Liver (tissue), 3 donors: ENCODE measurements around the gene ZDHHC14.

Source experiments
- ATF3 ChIP-seq: IDR thresholded peaks from 2 replicates; pipeline ENCODE4 v1.6.1; 2016; ENCODE audit warnings: antibody characterized with exemption
- CTCF ChIP-seq: fragments of 150-350 bp; IDR thresholded peaks from 2 replicates; pipeline ENCODE4 v1.5.1; 2017; ENCODE audit warnings: improper control_type of control experiment, low read depth, low read length; ENCODE audit not compliant: missing input control
- EGR1 ChIP-seq, 2 donors: IDR thresholded peaks; 2 replicates each; pipeline ENCODE4 v1.6.1; 2016 to 2018; ENCODE audit warnings: antibody characterized with exemption in 2 of 2, low read depth in 2 of 2
- FOXA1 ChIP-seq: IDR thresholded peaks from 2 replicates; pipeline ENCODE4 v1.6.1; 2016; ENCODE audit warnings: antibody characterized with exemption
- JUND ChIP-seq, 2 donors: IDR thresholded peaks; 2 replicates each; pipeline ENCODE4 v1.6.1; 2016; ENCODE audit warnings: antibody characterized with exemption in 2 of 2
- MAX ChIP-seq: IDR thresholded peaks from 2 replicates; pipeline ENCODE4 v1.6.1; 2016; ENCODE audit warnings: antibody characterized with exemption
- RAD21 ChIP-seq, 2 donors: IDR thresholded peaks; 2 replicates each; pipeline ENCODE4 v1.6.1; 2016; ENCODE audit warnings: antibody characterized with exemption in 2 of 2, mild to moderate bottlenecking in 2 of 2
- REST ChIP-seq: IDR thresholded peaks from 2 replicates; pipeline ENCODE4 v1.6.1; 2016; ENCODE audit warnings: antibody characterized with exemption, mild to moderate bottlenecking
- RXRA ChIP-seq, 2 donors: IDR thresholded peaks; 2 replicates each; pipeline ENCODE4 v1.6.1; 2017 to 2018; ENCODE audit warnings: antibody characterized with exemption in 2 of 2, mild to moderate bottlenecking in 1 of 2
- SP1 ChIP-seq: IDR thresholded peaks from 2 replicates; pipeline ENCODE4 v1.6.1; 2018; ENCODE audit warnings: antibody characterized with exemption, mild to moderate bottlenecking
- TAF1 ChIP-seq: conservative IDR thresholded peaks from 2 replicates; pipeline ENCODE4 v1.6.1; 2016; ENCODE audit warnings: antibody characterized with exemption, mild to moderate bottlenecking
- YY1 ChIP-seq: IDR thresholded peaks from 2 replicates; pipeline ENCODE4 v1.6.1; 2016; ENCODE audit warnings: antibody characterized with exemption, mild to moderate bottlenecking
- donor health status: healthy.
- donor health status: healthy.

GRCh38 chr6:157615951-157616350, 235.0 kb downstream of the ZDHHC14 start:
- no peak for TF ChIP-seq CTCF
- no peak for TF ChIP-seq JUND (IDR thresholded peaks at IDR 0.05)
- TF ChIP-seq MAX = no peak
- TF ChIP-seq RAD21 (IDR thresholded peaks at IDR 0.05) = no peak
- no peak for TF ChIP-seq FOXA1
- TF ChIP-seq REST = no peak
- no peak for TF ChIP-seq TAF1
- no peak for TF ChIP-seq ATF3
- TF ChIP-seq RXRA (IDR thresholded peaks at IDR 0.05) = no peak
- no peak for TF ChIP-seq YY1
- no peak for TF ChIP-seq EGR1 (IDR thresholded peaks at IDR 0.05; ENCODE audit: low read depth in 2 of 2)
- no peak for TF ChIP-seq SP1
